Stimulated activated CD8-positive, alpha-beta memory T cell treated with anti-CD3 and anti-CD28 coated beads, Interleukin-12 subunit alpha, Interleukin-12 subunit beta, amount 100 ng/mL, for 24 hours (primary cell): ENCODE measurements around the gene CPNE5.

Experiments
- DNase-seq: peaks from one replicate; pipeline ENCODE4 v3.0.0-alpha.2; 2020; ENCODE audit errors: extremely low read depth

Gene CPNE5

DNA sequence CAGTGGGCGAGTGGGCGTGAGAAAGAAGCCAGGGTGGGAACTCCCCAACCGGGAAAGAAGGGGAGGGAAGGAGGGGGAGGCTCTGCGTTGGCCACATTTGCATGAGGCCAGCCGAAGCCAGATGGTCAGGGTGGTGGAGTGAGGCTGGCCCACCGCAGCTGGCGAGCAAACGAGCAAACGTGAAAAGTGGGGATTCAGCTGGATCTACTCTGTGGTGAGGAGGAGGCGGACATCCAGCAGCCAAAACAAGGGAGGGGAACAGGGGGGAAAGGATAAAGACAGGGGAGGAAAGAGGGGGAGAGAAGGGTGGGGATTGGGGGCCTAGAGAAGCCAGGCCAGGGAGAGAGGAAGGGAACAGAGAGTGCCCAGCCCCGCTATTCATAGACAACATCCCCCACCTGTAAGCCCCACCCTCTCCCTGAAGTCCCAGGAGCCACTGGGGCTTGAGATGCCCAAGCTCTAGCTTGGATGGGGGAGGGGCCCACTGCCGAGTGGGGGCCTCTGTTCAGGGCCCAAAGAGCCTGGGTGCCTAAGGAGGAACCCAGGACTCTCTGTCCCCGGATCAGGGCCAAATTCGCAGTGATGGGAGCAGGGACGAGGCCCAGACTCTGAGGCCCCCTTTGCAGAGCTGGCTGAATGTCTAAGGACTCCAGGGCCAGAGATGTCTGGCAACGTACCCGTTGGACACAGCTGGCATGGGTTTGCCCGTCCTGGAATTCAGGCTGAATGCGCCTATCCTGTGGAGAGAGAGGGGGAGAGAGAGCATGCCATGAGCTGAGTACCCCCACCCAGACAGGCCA lies 45.1 kb downstream of the CPNE5 start:
- DNase-seq, result no peak

DNA sequence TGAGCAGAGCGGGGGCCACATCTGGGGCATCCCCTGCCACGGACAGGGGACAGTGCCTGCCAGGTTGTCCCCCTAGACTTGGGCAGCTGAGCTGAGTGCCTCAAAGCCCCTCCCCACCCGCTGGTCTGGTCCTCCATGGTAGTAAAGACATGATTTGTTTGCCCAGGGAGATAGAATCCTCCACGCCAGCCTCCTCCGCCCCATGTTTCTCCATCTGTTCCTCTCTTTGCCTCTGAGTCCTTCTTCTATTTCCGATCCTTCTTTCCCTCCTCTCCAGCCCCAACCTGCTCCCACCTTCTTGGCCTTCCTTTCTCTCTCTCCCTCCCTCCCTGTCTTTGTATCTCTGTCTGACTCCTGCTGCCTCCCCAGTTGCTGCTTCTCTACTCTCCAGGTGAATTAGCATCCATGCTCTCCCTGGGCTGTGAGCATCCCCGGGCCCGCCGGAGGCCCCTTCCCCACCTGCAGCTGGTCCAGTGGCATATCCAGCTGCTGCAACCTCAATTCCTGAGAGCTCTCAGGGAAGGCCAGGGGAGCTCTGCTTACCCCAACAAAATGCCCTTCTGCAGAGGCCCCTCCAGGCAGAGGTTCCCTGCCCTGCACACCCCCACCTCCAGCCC lies 45.8 kb downstream of the CPNE5 start:
- no peak for DNase-seq

- no peak for DNase-seq
Observed at GRCh38 chr6:36791521-36792135, 47.6 kb downstream of the CPNE5 start.

DNA sequence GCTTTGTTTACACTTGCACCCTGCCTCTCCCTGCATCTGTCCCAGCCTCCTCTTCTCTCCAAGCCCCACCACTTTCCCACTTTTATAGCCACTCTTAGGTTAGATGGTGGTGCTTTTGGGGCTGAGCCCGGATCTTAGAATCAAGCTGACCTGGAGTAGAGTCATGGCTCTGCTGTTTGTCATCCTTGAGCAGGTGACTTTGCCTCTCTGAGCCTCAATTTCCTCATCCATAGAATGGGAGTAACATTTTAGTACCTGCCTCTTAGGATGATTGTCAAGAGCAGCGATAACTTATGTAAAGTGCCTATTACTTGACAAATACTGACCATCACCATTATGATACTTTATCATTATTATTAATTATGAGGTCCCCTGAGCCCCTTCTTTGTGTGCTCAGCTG lies 48.2 kb downstream of the CPNE5 start:
- no peak for DNase-seq

- no peak for DNase-seq
Observed at GRCh38 chr6:36788768-36789167, 50.5 kb downstream of the CPNE5 start.

DNA sequence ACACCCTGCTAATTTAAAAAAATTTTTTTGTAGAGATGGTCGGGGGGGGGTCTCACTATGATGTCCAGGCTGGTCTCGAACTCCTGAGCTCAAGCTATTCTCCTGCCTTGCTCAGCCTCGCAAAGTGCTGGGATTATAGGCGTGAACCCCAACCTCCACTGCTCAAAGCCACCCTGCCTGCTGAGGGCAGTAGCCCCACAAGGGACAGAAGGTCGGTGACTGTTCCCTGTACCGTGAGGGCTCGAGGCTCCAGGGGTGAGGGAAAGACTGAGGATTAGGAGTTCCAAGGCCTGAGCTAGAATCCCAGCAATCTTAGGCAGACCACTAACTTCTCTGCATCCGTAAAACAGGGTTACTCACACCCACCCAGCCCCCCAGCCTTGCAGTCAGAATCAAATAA lies 51.1 kb downstream of the CPNE5 start:
- no peak for DNase-seq

DNA sequence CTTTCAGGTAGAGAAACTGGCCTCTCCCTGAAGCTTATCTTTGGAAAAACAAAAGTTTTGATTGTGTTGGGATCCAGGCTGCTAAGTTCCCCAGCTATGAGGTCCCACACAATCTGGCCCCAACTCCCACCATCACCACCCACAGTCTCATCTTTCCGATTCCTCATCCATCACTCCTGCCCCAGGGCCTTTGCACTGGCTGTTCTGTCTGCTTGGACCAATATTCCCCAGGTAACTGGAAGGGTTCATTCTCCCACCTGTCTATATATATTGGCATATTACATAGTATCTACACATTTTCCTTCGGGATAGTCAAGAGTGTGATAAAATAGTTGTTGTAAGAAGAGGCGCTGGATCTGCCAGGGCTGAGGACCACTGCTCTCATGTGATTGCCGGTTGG lies 52.0 kb downstream of the CPNE5 start:
- DNase-seq, result no peak

GRCh38 chr6:36786055-36786675 lies 53.1 kb downstream of the CPNE5 start:
- DNase-seq, result no peak

DNA sequence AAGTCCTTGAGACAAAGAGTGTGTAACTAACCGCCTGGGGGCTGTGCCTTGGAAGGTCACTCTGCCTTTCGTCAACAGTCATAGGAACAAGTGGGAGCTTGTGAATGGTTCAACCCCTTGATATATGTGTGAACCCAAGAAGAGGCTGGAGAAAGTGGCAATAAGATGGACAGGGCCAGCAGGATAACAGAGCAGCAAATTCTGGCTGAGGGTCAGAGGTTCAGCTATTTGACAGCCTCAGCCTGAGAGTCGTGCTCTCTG lies 54.9 kb downstream of the CPNE5 start:
- no peak for DNase-seq

GRCh38 chr6:36783603-36784375 lies 55.5 kb downstream of the CPNE5 start:
- DNase-seq, result no peak

- DNase-seq, result no peak
Observed at GRCh38 chr6:36781669-36782068, 57.6 kb downstream of the CPNE5 start.

- DNase-seq, result no peak
Observed at GRCh38 chr6:36780442-36781177, 58.6 kb downstream of the CPNE5 start.

- DNase-seq, result no peak
Observed at GRCh38 chr6:36779227-36779626, 60.0 kb downstream of the CPNE5 start.

DNA sequence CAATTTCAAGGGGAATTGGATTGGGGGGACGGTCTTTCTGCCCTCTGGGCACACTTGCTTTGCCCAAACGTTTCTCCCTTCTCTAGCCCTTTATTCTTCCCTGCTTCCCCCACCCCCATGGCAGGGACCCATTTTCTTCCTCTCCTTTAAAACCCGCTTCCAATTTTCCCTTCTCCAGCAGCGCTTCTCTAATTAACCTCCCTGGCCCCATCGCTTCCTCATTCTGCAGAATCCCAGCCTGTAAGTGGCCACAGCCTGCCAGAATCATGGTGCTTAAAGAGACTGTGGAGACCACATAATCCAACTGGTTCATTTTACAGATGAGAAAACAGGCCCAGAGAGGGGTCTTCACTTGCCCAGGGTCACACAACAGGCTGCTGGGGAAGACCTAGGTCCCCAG lies 61.4 kb downstream of the CPNE5 start:
- no peak for DNase-seq

DNA sequence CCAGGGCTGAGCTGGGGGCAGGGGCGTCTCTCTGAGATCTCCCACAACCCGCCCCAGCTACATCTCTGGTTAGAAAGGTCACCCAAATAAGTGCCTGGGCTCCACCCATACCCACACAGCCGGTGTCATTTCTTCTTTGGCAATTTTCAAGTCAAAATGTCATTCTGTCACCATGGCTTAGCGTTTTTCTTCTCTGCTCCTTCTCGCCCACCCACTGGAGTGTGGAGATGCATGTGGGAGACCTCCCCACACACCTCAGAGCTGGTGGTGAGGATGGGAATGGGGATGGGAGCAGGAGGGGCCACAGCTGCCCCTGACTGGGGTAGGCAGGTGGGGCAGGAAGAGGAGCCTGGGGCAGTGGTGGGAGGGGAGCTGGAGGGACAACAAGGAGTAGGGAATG lies 63.1 kb downstream of the CPNE5 start:
- DNase-seq, result no peak

GRCh38 chr6:36774331-36774730 lies 64.9 kb downstream of the CPNE5 start:
- no peak for DNase-seq

- DNase-seq, result no peak
Observed at GRCh38 chr6:36772397-36772796, 66.8 kb downstream of the CPNE5 start.

GRCh38 chr6:36771145-36771544 lies 68.1 kb downstream of the CPNE5 start:
- DNase-seq, result no peak

- no peak for DNase-seq
Observed at GRCh38 chr6:36769676-36770499, 69.4 kb downstream of the CPNE5 start.

GRCh38 chr6:36769183-36769675 lies 70.0 kb downstream of the CPNE5 start:
- DNase-seq, result no peak
